ENCODE results near the gene AQP5. TPM values are rescaled to one million over a fixed set of nuclear protein-coding genes. Genes with fewer than 3 reads are reported as not detected.

Gene AQP5
- total RNA-seq, 4 donors from 2014 or later: 2.3 TPM; not detected in 3

Other genes with a start within 250 kb of the AQP5 start
- gene TMBIM6, start 220.3 kb upstream of the AQP5 start, total RNA-seq: 100 to 1,000 TPM; 201 to 298 (median 263) TPM
- 10 to 100 TPM in 2 of 4 donors, 1 to 10 TPM in 2; 4.1 to 26.1 (median 11.5) TPM for gene NCKAP5L, start 133.5 kb upstream of the AQP5 start, total RNA-seq
- 1 to 10 TPM; 2.1 to 7.2 (median 2.7) TPM for gene BCDIN3D, start 118.8 kb upstream of the AQP5 start, total RNA-seq
- 10 to 100 TPM in 1 of 4 donors, 1 to 10 TPM in 3; 1.0 to 11.9 (median 5.5) TPM for gene FAIM2, start 58.0 kb upstream of the AQP5 start, total RNA-seq
- gene AQP2, start 11.1 kb upstream of the AQP5 start, total RNA-seq: not detected
- gene AQP6, start 11.1 kb downstream of the AQP5 start, total RNA-seq: under 1 TPM in 1 of 4 donors, not detected in 3; 0.35 TPM
- gene RACGAP1, start 63.6 kb downstream of the AQP5 start, total RNA-seq: 10 to 100 TPM in 1 of 4 donors, 1 to 10 TPM in 3; 8.5 to 57.8 (median 9.3) TPM
- gene ASIC1, start 95.7 kb downstream of the AQP5 start, total RNA-seq: 1 to 10 TPM in 2 of 4 donors, not detected in 2; 3.5 to 5.6 TPM
- 10 to 100 TPM in 3 of 4 donors, 1 to 10 TPM in 1; 4.1 to 54.6 (median 39.6) TPM for gene SMARCD1, start 123.5 kb downstream of the AQP5 start, total RNA-seq
- not detected for gene GPD1, start 142.1 kb downstream of the AQP5 start, total RNA-seq
- gene COX14, start 150.4 kb downstream of the AQP5 start, total RNA-seq: 100 to 1,000 TPM in 1 of 4 donors, 10 to 100 TPM in 3; 14.3 to 121 (median 45.4) TPM
- gene CERS5, start 205.5 kb downstream of the AQP5 start, total RNA-seq: 10 to 100 TPM in 3 of 4 donors, 1 to 10 TPM in 1; 9.1 to 73.9 (median 40.5) TPM